Suprapubic skin (tissue), 4 donors: ENCODE results near the gene TUBGCP5. TPM values are rescaled to one million over a fixed set of nuclear protein-coding genes. Genes with fewer than 3 reads are reported as not detected.
A peak's percentile ranks its signal among the peaks of the same experiment; 100 is the strongest.

Experiments used
- DNase-seq, 2 donors: peaks; one replicate each; pipeline ENCODE4 v3.0.0-alpha.2; 2019; ENCODE audit warnings: low spot score in 2 of 2
- H3K27ac ChIP-seq: fragments of 200-600 bp; sonication (generic); one replicate; pipeline ENCODE4 v1.5.1; 2019
- H3K27me3 ChIP-seq: fragments of 200-600 bp; sonication (generic); one replicate; pipeline ENCODE4 v1.5.1; 2019
- H3K36me3 ChIP-seq: fragments of 200-600 bp; sonication (generic); one replicate; pipeline ENCODE4 v1.5.1; 2019
- H3K4me1 ChIP-seq: fragments of 200-600 bp; sonication (generic); one replicate; pipeline ENCODE4 v1.5.1; 2019
- H3K4me3 ChIP-seq: fragments of 200-600 bp; sonication (generic); one replicate; pipeline ENCODE4 v1.5.1; 2019; ENCODE audit warnings: mild to moderate bottlenecking
- H3K9me3 ChIP-seq: fragments of 200-600 bp; sonication (generic); one replicate; pipeline ENCODE4 v1.5.1; 2019
- CTCF ChIP-seq, 2 donors: fragments of 200-600 bp in 1 of 2; fragments of 450-650 bp in 1 of 2; sonication (generic) in 1 of 2; IDR thresholded peaks; one replicate each; pipeline ENCODE4 v1.5.1; 2016 to 2019; ENCODE audit warnings: antibody characterized with exemption in 2 of 2, mild to moderate bottlenecking in 1 of 2, moderate library complexity in 1 of 2
- EP300 ChIP-seq: sonication (generic); formaldehyde crosslinking; IDR thresholded peaks from one replicate; pipeline ENCODE4 v1.6.1; 2017; ENCODE audit warnings: antibody characterized with exemption
- POLR2A ChIP-seq, 2 donors: fragments of 450-650 bp; IDR thresholded peaks; one replicate each; pipeline ENCODE4 v1.6.1; 2017; ENCODE audit warnings: antibody characterized with exemption in 2 of 2, mild to moderate bottlenecking in 2 of 2, moderate library complexity in 2 of 2
- POLR2AphosphoS5 ChIP-seq, 3 donors: sonication (generic); formaldehyde crosslinking; IDR thresholded peaks; one replicate each; pipeline ENCODE4 v1.6.1; 2017; ENCODE audit warnings: antibody characterized with exemption in 3 of 3
- WGBS: methylation state at CpG from one replicate; pipeline ENCODE4 v1.1.5; 2018; 5-methylcytosine and 5-hydroxymethylcytosine counted together
- total RNA-seq, 4 donors: library from RNA; depleted of rRNA; stranded (reverse); fragments of >200 nt; gene quantifications; one replicate each; pipeline ENCODE4 v1.1.0, GENCODE V29; 2016

TUBGCP5 gene
- total RNA-seq, 4 donors from 2014 or later: 10.7 to 39.2 (median 18.2) TPM

- no peaks in the 10 kb centered on the region for H3K27me3 ChIP-seq
Observed at GRCh38 chr15:23038726-23039142, 635 bp downstream of the TUBGCP5 start.

GRCh38 chr15:23035964-23036566, 3.3 kb downstream of the TUBGCP5 start:
- Histone ChIP-seq H3K4me3 (no peak overlapping the region), H3K27ac (no peak overlapping the region), H3K4me1 (peaks cover 24% of the 10 kb centered on the region), H3K27me3 (no peaks in the 10 kb centered on the region), H3K9me3 (no peaks in the 10 kb centered on the region), H3K36me3 (peaks cover 45% of the 10 kb centered on the region)
- TF ChIP-seq POLR2A (IDR thresholded peaks at IDR 0.05) (no peak), CTCF (IDR thresholded peaks at IDR 0.05) (peak; percentile 35 to 71)
- 46% methylated on average over 5 of the region's 5 CpGs for WGBS
- no peak for DNase-seq

More at GRCh38 chr15:23038726-23039142, 635 bp downstream of the TUBGCP5 start:
- no peaks in the 10 kb centered on the region for H3K9me3 ChIP-seq
- DNase-seq: no peak
- WGBS: 3% methylated on average over 14 of the region's 14 CpGs
- peaks cover 27% of the 10 kb centered on the region for H3K36me3 ChIP-seq
- peak overlapping the region; percentile 90 for H3K4me3 ChIP-seq
- peak overlapping the region; percentile 94 for H3K27ac ChIP-seq
- no peak for TF ChIP-seq POLR2A (IDR thresholded peaks at IDR 0.05)
- TF ChIP-seq POLR2AphosphoS5 (IDR thresholded peaks at IDR 0.05): no peak
- no peak for TF ChIP-seq EP300
- no peak for TF ChIP-seq CTCF (IDR thresholded peaks at IDR 0.05)
- peaks cover 24% of the 10 kb centered on the region for H3K4me1 ChIP-seq

- no peaks in the 10 kb centered on the region for H3K9me3 ChIP-seq
- 96% methylated on average over 2 of the region's 2 CpGs for WGBS
- no peak overlapping the region for H3K27ac ChIP-seq
- H3K4me1 ChIP-seq: peaks cover 18% of the 10 kb centered on the region
- no peak for TF ChIP-seq POLR2A (IDR thresholded peaks at IDR 0.05)
- TF ChIP-seq EP300: no peak
- TF ChIP-seq POLR2AphosphoS5 (IDR thresholded peaks at IDR 0.05): no peak
- TF ChIP-seq CTCF (IDR thresholded peaks at IDR 0.05): no peak
- peaks cover 65% of the 10 kb centered on the region for H3K36me3 ChIP-seq
- no peak for DNase-seq
- H3K27me3 ChIP-seq: no peaks in the 10 kb centered on the region
- H3K4me3 ChIP-seq: no peak overlapping the region
Observed at GRCh38 chr15:23033979-23034378, 5.4 kb downstream of the TUBGCP5 start.

- H3K4me1 ChIP-seq: no peaks in the 10 kb centered on the region
- no peak for DNase-seq
- peaks cover 98% of the 10 kb centered on the region for H3K36me3 ChIP-seq
- H3K4me3 ChIP-seq: no peak overlapping the region
- TF ChIP-seq POLR2A (IDR thresholded peaks at IDR 0.05): no peak
- TF ChIP-seq POLR2AphosphoS5 (IDR thresholded peaks at IDR 0.05): no peak
- no peak for TF ChIP-seq EP300
- no peaks in the 10 kb centered on the region for H3K9me3 ChIP-seq
- H3K27ac ChIP-seq: no peak overlapping the region
- WGBS: 90% methylated on average over 1 of the region's 1 CpG
- H3K27me3 ChIP-seq: no peaks in the 10 kb centered on the region
Observed at GRCh38 chr15:23026218-23026617, 13.2 kb downstream of the TUBGCP5 start.

- no peak for DNase-seq
- WGBS: 90% methylated on average over 2 of the region's 2 CpGs
- Histone ChIP-seq H3K36me3 (peaks cover 96% of the 10 kb centered on the region), H3K4me3 (no peak overlapping the region), H3K27me3 (no peaks in the 10 kb centered on the region), H3K4me1 (no peaks in the 10 kb centered on the region), H3K27ac (no peak overlapping the region), H3K9me3 (no peaks in the 10 kb centered on the region)
- TF ChIP-seq EP300 (no peak), POLR2A (IDR thresholded peaks at IDR 0.05) (no peak), POLR2AphosphoS5 (IDR thresholded peaks at IDR 0.05) (no peak), CTCF (IDR thresholded peaks at IDR 0.05) (no peak)
Observed at GRCh38 chr15:23022156-23022555, 17.2 kb downstream of the TUBGCP5 start.
